HFFc6 (cell line): ENCODE results near the gene STEAP1. TPM values are rescaled to one million over a fixed set of nuclear protein-coding genes. Genes with fewer than 3 reads are reported as not detected.
A peak's percentile ranks its signal among the peaks of the same experiment; 100 is the strongest.
"Not testable (repeated sequence)": the region's sequence is repeated elsewhere in the genome, so short reads cannot be mapped to it uniquely, and the experiment has no call there.

Experiments
- DNase-seq: peaks from one replicate; pipeline ENCODE4 v3.0.0-alpha.2; 2018
- H3K27ac Mint-ChIP-seq: 2 replicates; pipeline ENCODE4 v1.8.0; 2020; ENCODE audit warnings: mild to moderate bottlenecking, mixed read lengths
- H3K27me3 Mint-ChIP-seq: 2 replicates; pipeline ENCODE4 v1.8.0; 2021; ENCODE audit warnings: mild to moderate bottlenecking, moderate library complexity, mixed read lengths; ENCODE audit not compliant: insufficient read depth
- H3K36me3 Mint-ChIP-seq: 2 replicates; pipeline ENCODE4 v1.8.0; 2021; ENCODE audit warnings: low read depth, mixed read lengths
- H3K4me1 Mint-ChIP-seq: 2 replicates; pipeline ENCODE4 v1.8.0; 2020; ENCODE audit warnings: low read depth, mixed read lengths
- H3K4me3 Mint-ChIP-seq: 2 replicates; pipeline ENCODE4 v1.8.0; 2020; ENCODE audit warnings: mild to moderate bottlenecking, moderate library complexity, mixed read lengths
- H3K9me3 Mint-ChIP-seq: 2 replicates; pipeline ENCODE4 v1.8.0; 2020; ENCODE audit warnings: mild to moderate bottlenecking, mixed read lengths
- total RNA-seq, 6 experiments: library from RNA; stranded (reverse); fragmentation: NEBNext Ultra II Directional; extraction: Animal tissue kit (Norgen Biotek cat#: 25700); gene quantifications; 2 replicates in 1 of 6; 3 replicates in 5 of 6; pipeline ENCODE4 v1.2.3, GENCODE V29; 2021
- TF ChIP-seq, protein P1 (sequence below): fragments of 200-600 bp; sonication (generic); IDR thresholded peaks from 2 replicates; pipeline ENCODE4 v1.5.0; 2021; ENCODE audit warnings: antibody characterized with exemption, mild to moderate bottlenecking

STEAP1 gene
- total RNA-seq, 6 experiments from 2014 or later = 19.6 to 67.4 (median 65.7) TPM

DNA sequence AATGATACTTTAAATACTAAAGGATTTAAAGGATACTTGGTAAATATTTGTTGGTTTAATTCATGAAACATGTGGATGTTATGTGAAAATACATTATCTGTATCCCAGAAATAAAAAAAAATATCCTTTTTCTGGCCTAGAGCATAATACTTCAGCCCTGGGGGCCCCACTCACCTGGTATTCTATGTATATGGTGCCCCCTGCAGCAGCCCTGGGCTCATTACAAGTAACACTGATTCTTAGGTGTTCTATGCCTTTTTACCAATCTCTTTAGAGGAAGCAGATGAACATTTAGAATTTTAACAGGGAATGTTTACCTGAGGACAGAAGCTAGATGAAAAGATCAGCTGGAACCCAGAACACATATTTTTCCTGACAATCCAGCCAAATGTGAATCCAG, 4.8 kb upstream of the STEAP1 start:
- TF ChIP-seq, protein P1, sequence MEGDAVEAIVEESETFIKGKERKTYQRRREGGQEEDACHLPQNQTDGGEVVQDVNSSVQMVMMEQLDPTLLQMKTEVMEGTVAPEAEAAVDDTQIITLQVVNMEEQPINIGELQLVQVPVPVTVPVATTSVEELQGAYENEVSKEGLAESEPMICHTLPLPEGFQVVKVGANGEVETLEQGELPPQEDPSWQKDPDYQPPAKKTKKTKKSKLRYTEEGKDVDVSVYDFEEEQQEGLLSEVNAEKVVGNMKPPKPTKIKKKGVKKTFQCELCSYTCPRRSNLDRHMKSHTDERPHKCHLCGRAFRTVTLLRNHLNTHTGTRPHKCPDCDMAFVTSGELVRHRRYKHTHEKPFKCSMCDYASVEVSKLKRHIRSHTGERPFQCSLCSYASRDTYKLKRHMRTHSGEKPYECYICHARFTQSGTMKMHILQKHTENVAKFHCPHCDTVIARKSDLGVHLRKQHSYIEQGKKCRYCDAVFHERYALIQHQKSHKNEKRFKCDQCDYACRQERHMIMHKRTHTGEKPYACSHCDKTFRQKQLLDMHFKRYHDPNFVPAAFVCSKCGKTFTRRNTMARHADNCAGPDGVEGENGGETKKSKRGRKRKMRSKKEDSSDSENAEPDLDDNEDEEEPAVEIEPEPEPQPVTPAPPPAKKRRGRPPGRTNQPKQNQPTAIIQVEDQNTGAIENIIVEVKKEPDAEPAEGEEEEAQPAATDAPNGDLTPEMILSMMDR = peak; percentile 77

DNA sequence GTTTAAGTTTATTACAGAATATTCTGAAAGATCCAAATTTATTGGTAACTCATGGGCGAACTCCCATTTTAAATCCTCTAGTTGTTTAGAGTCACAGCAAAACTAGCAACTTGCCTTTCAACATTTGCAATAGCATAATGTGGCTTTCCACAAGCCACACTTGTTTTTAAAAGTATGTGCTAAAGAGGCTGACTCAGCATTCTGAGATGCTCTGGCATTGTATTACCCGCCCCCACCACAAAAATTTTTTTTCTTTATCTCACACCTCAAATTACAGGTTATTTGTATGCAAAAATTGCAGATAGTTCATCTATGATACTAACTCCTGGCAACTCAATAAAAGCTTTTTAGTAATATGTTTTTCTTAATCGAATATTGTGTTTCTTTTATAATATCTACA, 2.4 kb upstream of the STEAP1 start:
- H3K4me1 Mint-ChIP-seq = peaks cover 43% of the 10 kb centered on the region
- H3K27ac Mint-ChIP-seq, H3K4me3 Mint-ChIP-seq, DNase-seq, H3K9me3 Mint-ChIP-seq, H3K36me3 Mint-ChIP-seq, H3K27me3 Mint-ChIP-seq: not testable (repeated sequence)

More for the DNA sequence above, 4.8 kb upstream of the STEAP1 start:
- not testable (repeated sequence) for H3K36me3 Mint-ChIP-seq, H3K27me3 Mint-ChIP-seq, H3K27ac Mint-ChIP-seq, H3K9me3 Mint-ChIP-seq, DNase-seq, H3K4me3 Mint-ChIP-seq
- peaks cover 22% of the 10 kb centered on the region for H3K4me1 Mint-ChIP-seq

DNA sequence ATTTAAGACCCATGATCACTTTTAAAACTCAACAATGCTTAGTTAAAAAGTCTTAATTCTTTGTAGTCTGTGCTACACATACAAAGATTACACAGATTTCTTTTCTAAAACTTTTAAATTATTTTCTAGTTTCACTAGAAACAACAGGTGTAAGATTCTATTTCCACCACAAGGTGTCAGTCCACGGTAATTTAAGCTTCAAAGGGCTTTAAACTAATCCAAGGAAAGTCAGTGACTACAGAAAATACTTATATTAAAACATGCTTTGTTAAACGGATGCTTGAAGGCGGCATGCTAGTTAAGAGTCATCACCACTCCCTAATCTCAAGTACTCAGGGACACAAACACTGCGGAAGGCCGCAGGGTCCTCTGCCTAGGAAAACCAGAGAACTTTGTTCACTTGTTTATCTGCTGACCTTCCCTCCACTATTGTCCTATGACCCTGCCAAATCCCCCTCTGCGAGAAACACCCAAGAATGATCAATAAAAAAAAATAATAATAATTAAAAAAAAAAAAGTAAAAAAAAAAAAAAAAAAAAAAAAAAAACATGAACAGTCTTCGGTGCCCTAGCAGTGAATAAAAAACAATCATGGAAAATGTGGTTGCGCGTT, 1.5 kb upstream of the STEAP1 start:
- not testable (repeated sequence) for H3K27me3 Mint-ChIP-seq, H3K4me3 Mint-ChIP-seq, H3K36me3 Mint-ChIP-seq, H3K27ac Mint-ChIP-seq, H3K9me3 Mint-ChIP-seq
- DNase-seq = peak; percentile 71
- TF ChIP-seq, protein P1 = peak; percentile 82
- peaks cover 52% of the 10 kb centered on the region for H3K4me1 Mint-ChIP-seq

DNA sequence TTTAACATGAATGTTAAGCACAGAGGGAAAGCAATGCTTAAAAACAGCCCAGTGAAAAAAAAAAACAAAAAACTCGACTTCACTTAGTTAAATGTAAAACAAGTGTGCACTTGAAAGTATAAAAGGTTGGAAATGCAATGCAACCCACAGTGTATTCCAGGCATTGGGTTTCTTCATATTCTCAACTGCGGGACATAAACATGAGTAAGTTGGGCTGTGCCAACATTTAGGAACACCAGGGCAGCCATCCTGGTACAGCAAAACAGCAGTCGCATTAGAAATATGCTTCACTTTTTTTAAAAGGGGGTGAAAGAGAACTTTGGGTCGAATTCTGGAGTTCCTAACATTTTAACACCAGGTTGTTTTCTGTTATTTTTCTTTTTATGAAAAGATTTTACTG, 937 bp downstream of the STEAP1 start:
- DNase-seq = no peak
- Mint-ChIP-seq H3K4me3 (peak overlapping the region; percentile 91), H3K27ac (peak overlapping the region; percentile 94), H3K27me3 (no peaks in the 10 kb centered on the region; the same call in 1 of the 2 replicates), H3K9me3 (no peaks in the 10 kb centered on the region), H3K36me3 (peaks cover 5% of the 10 kb centered on the region; the same call in 1 of the 2 replicates), H3K4me1 (peaks cover 64% of the 10 kb centered on the region)
- TF ChIP-seq, protein P1 = no peak

DNA sequence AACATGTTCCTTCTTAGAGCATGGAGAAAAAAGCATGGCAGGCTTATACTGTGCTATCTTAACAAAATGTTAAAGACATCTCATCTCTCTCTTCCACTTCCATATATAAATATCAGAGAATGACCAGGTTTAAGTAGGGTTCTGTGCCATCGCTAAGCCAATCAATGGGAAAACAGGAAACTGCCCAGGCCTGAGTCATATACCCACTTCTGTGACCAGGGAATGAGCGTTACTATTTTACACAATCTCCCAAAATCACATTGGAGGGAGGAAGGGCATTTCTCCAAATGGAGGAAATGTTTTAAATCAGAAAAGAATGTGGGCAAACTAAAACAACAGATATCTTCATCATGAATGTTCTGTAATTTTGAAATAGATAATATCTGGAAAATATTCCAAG, 3.1 kb downstream of the STEAP1 start:
- peaks cover 56% of the 10 kb centered on the region for H3K4me1 Mint-ChIP-seq
- peaks cover 10% of the 10 kb centered on the region; the same call in 1 of the 2 replicates for H3K36me3 Mint-ChIP-seq
- H3K27me3 Mint-ChIP-seq, H3K9me3 Mint-ChIP-seq: not testable (repeated sequence)
- peak overlapping the region; percentile 91 for H3K4me3 Mint-ChIP-seq
- H3K27ac Mint-ChIP-seq = peak overlapping the region; percentile 94
- DNase-seq = peak; percentile 63

DNA sequence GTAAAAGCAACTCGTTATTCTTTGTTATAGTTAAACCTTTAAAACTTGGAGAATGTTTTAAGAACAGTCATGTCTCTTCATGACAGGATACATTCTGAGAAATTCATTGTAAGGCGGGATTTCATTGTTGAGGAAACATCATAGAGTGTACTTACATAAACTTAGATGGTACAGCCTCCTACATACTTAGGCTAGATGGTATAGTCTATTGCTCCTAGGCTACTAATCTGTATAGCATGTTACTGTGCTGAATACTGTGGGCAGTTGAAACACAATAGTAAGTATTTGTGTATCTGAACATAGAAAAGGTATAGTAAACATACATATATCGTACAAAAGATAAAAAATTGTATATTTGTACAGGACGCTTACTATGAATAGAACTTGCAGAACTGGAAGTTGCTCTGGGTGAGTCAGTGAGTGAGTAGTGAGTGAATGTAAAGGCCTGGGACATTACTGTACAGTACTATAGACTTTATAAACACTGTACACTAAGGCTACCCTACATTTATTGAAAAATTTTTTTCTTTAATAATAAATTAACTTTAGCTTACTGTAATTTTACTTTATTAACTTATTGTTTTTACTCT, 3.6 kb downstream of the STEAP1 start:
- H3K9me3 Mint-ChIP-seq, H3K27me3 Mint-ChIP-seq: not testable (repeated sequence)
- peaks cover 53% of the 10 kb centered on the region for H3K4me1 Mint-ChIP-seq
- peak overlapping the region; percentile 94 for H3K27ac Mint-ChIP-seq
- peaks cover 13% of the 10 kb centered on the region; the same call in 1 of the 2 replicates for H3K36me3 Mint-ChIP-seq
- H3K4me3 Mint-ChIP-seq = peak overlapping the region; percentile 91
- peak; percentile 49 for DNase-seq

DNA sequence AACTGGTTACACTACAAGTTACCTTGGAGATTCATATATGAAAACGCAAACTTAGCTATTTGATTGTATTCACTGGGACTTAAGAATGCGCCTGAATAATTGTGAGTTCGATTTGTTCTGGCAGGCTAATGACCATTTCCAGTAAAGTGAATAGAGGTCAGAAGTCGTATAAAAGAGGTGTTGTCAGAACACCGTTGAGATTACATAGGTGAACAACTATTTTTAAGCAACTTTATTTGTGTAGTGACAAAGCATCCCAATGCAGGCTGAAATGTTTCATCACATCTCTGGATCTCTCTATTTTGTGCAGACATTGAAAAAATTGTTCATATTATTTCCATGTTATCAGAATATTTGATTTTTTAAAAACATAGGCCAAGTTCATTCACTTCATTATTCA, 9.3 kb downstream of the STEAP1 start:
- H3K4me1 Mint-ChIP-seq = peaks cover 8% of the 10 kb centered on the region
- peaks cover 41% of the 10 kb centered on the region for H3K36me3 Mint-ChIP-seq
- H3K4me3 Mint-ChIP-seq = no peak overlapping the region
- no peaks in the 10 kb centered on the region for H3K27me3 Mint-ChIP-seq
- DNase-seq = no peak
- H3K9me3 Mint-ChIP-seq = no peaks in the 10 kb centered on the region
- no peak overlapping the region for H3K27ac Mint-ChIP-seq
- TF ChIP-seq, protein P1 = no peak
